GM19395 (cell line): ENCODE results near the gene MAN2B1.
"Not testable (repeated sequence)": the region's sequence is repeated elsewhere in the genome, so short reads cannot be mapped to it uniquely, and the experiment has no call there.

Experiments
- ATAC-seq: cut with Tn5 transposase; IDR thresholded peaks from one replicate; pipeline ENCODE4 v1.9.1; 2021; ENCODE audit warnings: mild to moderate bottlenecking, moderate library complexity; ENCODE audit not compliant: unreplicated experiment

MAN2B1 gene

GRCh38 chr19:12664406-12665280 lies 1.9 kb downstream of the MAN2B1 start:
- no peak for ATAC-seq

GRCh38 chr19:12660980-12661379 lies 5.6 kb downstream of the MAN2B1 start:
- ATAC-seq = no peak

GRCh38 chr19:12657966-12658365 lies 8.6 kb downstream of the MAN2B1 start:
- ATAC-seq = no peak

GRCh38 chr19:12656899-12657571 lies 9.5 kb downstream of the MAN2B1 start:
- no peak for ATAC-seq

- ATAC-seq = no peak
These were observed 11.0 kb downstream of the MAN2B1 start for GRCh38 chr19:12655546-12655945.

- ATAC-seq = no peak
These were observed 14.3 kb downstream of the MAN2B1 start for GRCh38 chr19:12652219-12652618.

- no peak for ATAC-seq
These were observed 16.6 kb downstream of the MAN2B1 start for GRCh38 chr19:12649941-12650340.

- no peak for ATAC-seq
These were observed 18.5 kb downstream of the MAN2B1 start for GRCh38 chr19:12648088-12648487.

GRCh38 chr19:12647490-12648071 lies 19.0 kb downstream of the MAN2B1 start:
- ATAC-seq = no peak

GRCh38 chr19:12647047-12647446 lies 19.5 kb downstream of the MAN2B1 start:
- ATAC-seq = no peak

- no peak for ATAC-seq
These were observed 20.0 kb downstream of the MAN2B1 start for GRCh38 chr19:12646551-12646950.

GRCh38 chr19:12643716-12644115 lies 22.8 kb downstream of the MAN2B1 start:
- ATAC-seq = not testable (repeated sequence)

GRCh38 chr19:12642506-12642905 lies 24.0 kb downstream of the MAN2B1 start:
- ATAC-seq = no peak

GRCh38 chr19:12641456-12641855 lies 25.1 kb downstream of the MAN2B1 start:
- ATAC-seq = no peak

- ATAC-seq = no peak
These were observed 26.5 kb downstream of the MAN2B1 start for GRCh38 chr19:12639901-12640613.

- ATAC-seq = no peak
These were observed 27.8 kb downstream of the MAN2B1 start for GRCh38 chr19:12638611-12639182.

- ATAC-seq = no peak
These were observed 29.9 kb downstream of the MAN2B1 start for GRCh38 chr19:12636631-12637030.

- ATAC-seq = no peak
These were observed 37.3 kb downstream of the MAN2B1 start for GRCh38 chr19:12629215-12629614.

GRCh38 chr19:12628040-12629022 lies 38.2 kb downstream of the MAN2B1 start:
- no peak for ATAC-seq

GRCh38 chr19:12626958-12627357 lies 39.6 kb downstream of the MAN2B1 start:
- ATAC-seq = no peak
